ENCODE measurements around the gene IL32.

DNA sequence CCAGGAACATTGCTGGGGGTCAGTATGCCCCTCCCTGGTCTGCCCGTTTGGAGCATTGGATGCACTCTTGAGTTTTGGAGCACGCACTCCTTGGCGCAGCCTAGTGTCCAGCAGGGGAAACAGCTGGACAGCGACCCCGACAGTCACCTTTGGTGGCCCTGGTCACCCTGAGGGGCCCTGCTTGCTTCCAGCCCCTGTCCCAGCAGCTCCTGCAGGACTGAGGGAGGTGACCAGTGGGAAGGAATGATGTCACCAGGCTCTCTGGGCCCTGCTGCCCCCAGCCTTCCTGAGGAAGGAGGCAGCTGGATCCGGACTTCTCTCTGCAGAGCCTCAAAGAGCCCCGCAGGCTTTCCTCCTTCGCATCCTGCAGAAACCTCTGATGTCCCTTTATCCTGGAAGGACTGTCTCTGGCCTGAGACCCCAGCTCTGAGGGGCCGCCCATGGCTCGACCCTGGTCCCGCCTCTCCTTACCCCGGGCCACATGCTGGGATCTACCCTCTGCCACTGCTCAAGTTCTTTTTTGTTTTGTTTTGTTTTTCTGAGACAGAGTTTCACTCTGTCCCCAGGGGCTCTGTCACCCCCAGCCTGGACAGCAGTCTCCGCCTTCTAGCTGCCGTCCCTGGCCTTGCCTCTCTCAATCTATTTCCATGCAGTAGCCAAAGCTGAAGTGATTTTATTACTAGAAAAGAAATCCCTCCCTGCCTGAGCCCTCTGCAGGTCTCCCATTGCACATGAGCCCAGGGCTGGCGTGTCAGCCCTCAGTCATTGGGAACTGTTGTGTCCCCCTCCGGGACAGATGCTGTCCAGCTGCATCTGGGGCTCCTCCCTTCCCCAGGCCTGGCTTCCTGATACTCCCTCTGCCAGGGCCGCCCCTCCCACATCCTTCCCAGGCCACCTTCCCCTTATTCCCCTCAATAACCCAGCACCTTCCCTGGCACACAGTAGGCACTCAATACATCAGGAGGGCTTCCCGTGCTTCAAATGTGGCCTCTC lies 22.1 kb downstream of the IL32 start:
- TF ChIP-seq MAX (CRISPR knock-in tag; IDR thresholded peaks at IDR 0.05) (no peak), CTCF (IDR thresholded peaks at IDR 0.05) (no peak), EMX1 (CRISPR knock-in tag; IDR thresholded peaks at IDR 0.05) (no peak), SMAD4 (CRISPR knock-in tag; IDR thresholded peaks at IDR 0.05) (no peak)

All from WTC11 (cell line).